Amniotic epithelial cell (primary cell): ENCODE measurements around the gene LYPD5.
A peak's percentile ranks its signal among the peaks of the same experiment; 100 is the strongest.
"Not testable (repeated sequence)": the region's sequence is repeated elsewhere in the genome, so short reads cannot be mapped to it uniquely, and the experiment has no call there.

Experiments
- DNase-seq: peaks from one replicate; pipeline ENCODE4 v3.0.0-alpha.2; 2010; ENCODE audit warnings: low read depth

LYPD5 gene

GRCh38 chr19:43802216-43802951 is at the start of gene LYPD5:
Gene LYPD5 (minus strand): TSS chr19:43802447. CDS start chr19:43802380, 67 bp downstream.
- no peak for DNase-seq

DNA sequence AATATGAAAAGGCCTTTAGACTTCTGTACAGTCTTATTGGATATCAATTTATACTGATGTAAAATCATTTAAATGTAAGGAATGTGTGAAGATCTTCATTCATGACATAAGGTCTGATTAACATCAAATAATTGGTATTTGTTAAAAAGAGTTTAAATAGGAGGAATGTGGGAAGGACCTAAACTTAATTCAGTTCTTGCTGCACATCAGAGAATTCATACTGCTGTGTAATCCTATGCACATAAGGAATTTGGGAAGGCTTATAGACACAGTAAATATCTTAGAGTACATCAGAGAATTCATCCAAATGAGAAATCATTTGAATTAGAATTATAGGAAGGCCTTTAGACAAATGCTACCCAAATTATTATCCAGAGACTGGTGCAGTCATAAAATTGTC is 46.6 kb upstream of the LYPD5 start:
- no peak for DNase-seq

DNA sequence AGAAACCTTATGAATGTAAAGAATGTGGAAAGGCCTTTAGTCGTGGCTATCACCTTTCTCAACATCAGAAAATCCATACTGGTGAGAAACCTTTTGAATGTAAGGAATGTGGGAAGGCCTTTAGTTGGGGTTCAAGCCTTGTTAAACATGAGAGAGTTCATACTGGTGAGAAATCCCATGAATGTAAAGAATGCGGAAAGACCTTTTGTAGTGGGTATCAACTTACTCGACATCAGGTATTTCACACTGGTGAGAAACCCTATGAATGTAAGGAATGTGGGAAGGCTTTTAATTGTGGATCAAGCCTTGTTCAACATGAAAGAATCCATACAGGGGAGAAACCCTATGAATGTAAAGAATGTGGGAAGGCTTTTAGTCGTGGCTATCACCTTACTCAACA is 45.6 kb upstream of the LYPD5 start:
- DNase-seq = no peak

- peak; percentile 12 for DNase-seq
Measured at GRCh38 chr19:43847246-43847645, 45.0 kb upstream of the LYPD5 start.

- peak; percentile 10 for DNase-seq
Measured at GRCh38 chr19:43842007-43842406, 39.8 kb upstream of the LYPD5 start.

DNA sequence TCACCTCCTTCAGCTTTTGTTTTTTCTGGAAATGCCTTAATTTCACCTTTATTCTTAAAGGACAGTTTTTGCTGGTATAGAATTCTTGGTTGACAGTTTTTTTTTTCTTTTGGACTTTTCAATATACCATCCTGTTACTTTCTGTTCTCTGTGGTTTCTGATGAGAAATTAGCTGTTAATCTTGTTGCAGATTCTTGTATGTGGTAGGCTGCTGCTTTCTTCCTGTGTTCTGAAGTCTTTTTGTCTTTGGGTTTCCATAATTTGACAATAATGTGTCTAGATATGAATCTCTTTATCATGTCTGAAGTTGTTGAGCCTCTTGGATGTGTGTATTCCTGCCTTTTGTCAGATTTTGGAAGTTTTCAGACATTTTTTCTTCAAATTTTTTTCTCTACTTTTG is 36.9 kb upstream of the LYPD5 start:
- peak; percentile 6 for DNase-seq

DNA sequence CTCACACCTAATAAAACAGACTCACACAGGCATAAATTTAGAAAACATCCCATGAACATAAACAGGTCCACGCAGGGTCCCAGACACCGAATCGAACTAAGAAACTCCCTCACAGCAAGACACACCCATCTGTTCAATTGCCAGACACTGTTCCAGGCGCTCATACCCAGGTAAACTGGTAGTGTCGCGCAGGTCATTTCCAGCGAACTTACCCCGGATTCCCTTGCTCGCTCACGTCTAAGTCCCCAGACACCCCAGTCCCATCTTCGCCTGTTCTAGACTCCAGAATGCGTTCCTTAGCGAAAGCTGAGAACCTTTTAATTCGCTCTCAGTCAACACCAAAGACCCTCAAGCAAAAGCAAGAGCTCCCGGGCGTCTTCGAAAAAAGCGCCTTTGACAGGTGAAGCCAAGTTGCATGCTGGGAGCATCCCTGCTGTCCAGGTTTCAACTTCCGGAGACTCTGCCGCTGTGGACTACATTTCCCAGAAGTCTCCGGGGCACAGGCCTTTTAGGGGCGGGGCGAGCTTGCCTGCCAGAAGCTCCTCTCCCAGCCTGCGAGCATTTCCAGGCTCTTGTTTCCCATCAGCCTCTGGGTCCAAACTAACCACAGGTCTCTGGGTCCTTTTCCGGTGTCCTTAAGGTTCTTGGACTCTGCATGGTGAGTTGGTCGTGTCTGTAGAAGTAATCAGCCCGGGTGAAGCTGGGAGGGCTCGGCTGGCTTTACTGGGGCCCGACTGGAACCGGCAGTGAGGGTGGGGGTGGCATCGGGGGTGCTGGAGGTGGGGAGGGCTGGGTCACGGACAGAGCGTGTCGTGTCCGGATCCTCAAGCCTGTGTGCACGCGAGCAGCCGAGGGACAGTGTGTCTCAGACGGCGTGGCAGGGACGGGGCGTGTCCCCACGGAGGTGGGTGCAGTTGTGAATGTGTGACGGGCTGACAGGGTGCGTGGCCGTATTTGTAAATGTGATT is 24.8 kb upstream of the LYPD5 start, which contains the start of gene ZNF283:
TSS of gene ZNF283 (plus strand) at position 535 of the 968 bp plus-strand sequence. CDS start 6,184 bp downstream, outside the sequence.
- peak; percentile 92 for DNase-seq

- DNase-seq = not testable (repeated sequence)
Measured at GRCh38 chr19:43824572-43824971, 22.3 kb upstream of the LYPD5 start.

GRCh38 chr19:43823856-43824255 is 21.6 kb upstream of the LYPD5 start:
- not testable (repeated sequence) for DNase-seq

GRCh38 chr19:43820884-43821215 is 18.6 kb upstream of the LYPD5 start:
- DNase-seq = no peak

- DNase-seq = peak; percentile 48
Measured at GRCh38 chr19:43820098-43820883, 18.0 kb upstream of the LYPD5 start.

GRCh38 chr19:43818500-43818899 is 16.3 kb upstream of the LYPD5 start:
- no peak for DNase-seq

- DNase-seq = not testable (repeated sequence)
Measured at GRCh38 chr19:43817454-43817853, 15.2 kb upstream of the LYPD5 start.

DNA sequence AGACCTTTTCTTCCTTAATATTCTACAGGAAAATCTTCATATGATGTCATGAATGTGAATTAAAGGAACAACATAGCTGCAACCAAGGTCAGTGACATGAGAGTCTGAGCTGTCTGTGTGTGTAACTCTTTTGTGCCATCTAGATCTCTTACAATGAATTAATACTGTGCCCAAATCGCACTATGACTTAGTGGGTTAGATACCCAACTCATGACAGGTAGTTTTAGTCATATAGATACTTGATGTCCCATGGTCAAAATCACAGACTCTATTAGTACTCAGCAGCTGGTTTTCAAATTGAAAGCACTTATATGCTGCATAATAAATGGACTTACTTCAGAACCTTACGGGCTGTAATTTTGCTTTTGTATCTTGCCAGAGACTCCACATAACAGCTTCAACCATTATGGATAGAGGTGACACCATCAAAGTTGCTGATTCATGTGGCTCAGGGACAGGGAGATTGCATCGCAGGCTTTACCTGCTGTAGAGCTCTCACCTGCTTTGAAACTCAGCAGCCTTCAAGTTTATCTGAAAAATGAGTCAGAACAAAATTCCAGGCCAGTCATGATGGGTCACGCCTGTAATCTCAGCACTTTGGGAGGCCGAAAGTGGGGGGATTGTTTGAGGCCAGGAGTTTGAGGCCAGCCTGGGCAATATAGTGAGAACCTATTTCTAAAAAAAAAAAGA is 12.6 kb upstream of the LYPD5 start:
- DNase-seq = no peak

DNA sequence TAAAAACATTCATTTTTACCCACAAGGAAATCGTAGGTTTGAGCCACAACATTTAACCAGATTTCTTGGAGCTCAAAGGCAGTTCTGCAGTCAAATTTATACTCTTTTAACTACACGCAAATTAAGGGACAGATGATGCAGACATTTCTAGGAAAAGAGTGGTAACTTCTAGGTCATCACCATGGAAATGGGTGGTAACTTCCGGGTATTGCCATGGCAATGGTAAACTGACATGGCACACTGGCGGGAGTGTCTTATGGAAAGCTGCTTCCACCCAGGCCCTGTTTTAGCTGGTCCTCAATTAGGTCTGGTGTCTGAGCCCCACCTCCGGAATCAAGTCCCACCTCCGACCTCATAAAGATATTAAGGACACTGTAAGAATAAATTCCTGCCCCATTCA is 10.4 kb upstream of the LYPD5 start:
- no peak for DNase-seq

DNA sequence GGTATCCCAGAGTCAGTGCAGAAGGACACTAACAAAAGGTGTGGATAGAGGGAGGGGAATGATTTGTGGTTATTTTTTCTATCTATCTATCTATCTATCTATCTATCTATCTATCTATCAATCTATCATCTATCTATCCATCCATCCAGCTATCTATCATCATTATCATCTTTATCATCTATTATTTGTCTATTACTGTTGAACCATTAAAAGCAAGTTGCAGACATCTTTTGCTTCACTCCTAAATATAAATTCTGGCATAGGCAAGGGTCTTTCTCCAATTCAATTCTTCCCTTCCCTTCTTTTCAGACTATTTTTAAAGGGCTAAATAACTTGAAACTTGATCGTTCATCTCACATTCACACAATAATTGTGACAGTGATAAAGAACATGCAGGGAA is 10.0 kb upstream of the LYPD5 start:
- no peak for DNase-seq

- DNase-seq = no peak
Measured at GRCh38 chr19:43811837-43812236, 9.6 kb upstream of the LYPD5 start.

DNA sequence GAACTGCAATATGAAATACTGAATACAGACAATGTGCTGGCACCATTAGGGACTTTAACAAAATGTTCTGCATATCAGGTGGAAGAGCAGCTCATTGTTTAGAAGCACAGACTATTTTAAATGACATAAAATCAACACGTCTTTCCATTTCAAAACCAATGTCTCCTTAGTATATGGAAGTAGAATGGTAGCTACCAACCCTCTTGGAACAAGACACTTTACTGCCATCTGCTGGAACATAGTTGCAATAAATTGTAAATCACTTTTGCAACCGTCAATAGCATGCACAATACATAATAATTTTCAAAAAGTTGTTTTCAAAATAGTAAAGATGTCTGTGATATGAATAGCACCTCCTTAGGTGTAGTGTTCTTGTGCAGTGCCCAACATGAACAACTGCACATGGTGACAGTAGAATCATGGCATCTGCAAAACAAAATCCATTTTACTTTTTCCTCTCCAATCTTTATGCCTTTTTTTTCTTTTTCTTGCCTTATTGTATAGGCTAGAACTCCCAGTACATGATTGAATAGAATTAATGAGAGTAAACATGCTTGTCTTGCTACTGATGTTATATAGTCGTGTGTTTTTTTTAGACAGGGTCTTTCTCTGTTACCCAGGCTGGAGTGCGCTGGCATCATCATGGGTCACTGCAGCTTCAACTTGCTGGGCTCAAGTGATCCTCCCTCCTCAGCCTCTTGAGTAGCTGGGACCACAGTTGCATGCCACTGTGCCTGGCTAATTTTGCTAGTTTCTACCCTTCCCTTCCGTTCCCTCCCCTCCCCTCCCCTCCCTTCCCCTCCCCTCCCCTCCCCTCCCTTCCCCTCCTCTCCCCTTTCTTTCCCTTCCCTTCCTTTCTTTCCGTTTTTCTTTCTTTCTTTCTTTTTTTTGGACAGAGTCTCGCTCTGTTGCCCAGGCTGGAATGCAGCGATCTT is 7.8 kb upstream of the LYPD5 start:
- peak; percentile 67 for DNase-seq

DNA sequence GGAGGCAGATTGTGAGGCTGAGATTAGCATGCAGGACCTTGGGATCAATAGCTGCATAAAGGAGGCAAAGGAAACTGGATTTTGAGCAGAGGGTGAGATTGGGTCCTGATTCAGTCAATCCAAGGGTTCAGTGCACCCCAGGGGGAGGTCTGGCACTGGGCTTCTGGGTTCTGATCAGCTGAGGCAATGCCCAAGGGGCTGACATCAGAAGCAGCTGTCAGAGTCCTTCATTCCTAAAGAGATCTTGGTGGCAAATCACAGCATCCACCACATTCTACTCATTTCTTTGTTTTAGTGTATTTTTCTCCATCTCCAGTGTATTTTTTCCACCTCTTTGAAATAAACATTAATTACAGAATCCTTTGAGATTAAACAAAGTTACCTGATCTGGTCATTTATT is 5.4 kb upstream of the LYPD5 start:
- no peak for DNase-seq

DNA sequence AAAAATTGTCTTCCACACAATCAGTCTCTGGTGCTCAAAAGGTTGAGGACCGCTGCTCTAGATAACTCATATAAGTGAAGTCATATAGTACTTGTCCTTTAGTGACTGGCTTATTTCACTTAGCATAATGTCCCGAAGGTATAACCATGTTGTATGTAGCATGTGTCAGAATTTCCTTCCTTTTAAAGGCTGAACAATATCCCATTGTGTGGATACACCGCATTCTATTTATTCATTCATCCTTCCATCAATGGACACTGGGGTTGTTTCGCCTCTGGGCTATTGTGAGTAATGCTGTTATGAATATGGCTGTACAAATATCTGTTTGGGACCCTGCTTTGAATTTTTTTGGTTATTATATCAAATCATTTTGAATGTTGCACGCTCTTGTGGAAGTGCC is 4.6 kb upstream of the LYPD5 start:
- no peak for DNase-seq
